Amniotic stem cell (primary cell): ENCODE results near the gene CCDC7.
"Not testable (repeated sequence)": the region's sequence is repeated elsewhere in the genome, so short reads cannot be mapped to it uniquely, and the experiment has no call there.

Experiments
- DNase-seq: peaks from one replicate; lab custom pipeline; 2025; lab: John Stamatoyannopoulos, UW

CCDC7 gene

GRCh38 chr10:32562695-32563094, 116.8 kb downstream of the CCDC7 start:
- not testable (repeated sequence) for DNase-seq

- no peak for DNase-seq
Measured at GRCh38 chr10:32577448-32577847, 131.5 kb downstream of the CCDC7 start.

- no peak for DNase-seq
Measured at GRCh38 chr10:32582946-32583345, 137.0 kb downstream of the CCDC7 start.

- not testable (repeated sequence) for DNase-seq
Measured at GRCh38 chr10:32598022-32598421, 152.1 kb downstream of the CCDC7 start.

- DNase-seq, result no peak
Measured at GRCh38 chr10:32600317-32600716, 154.4 kb downstream of the CCDC7 start.

GRCh38 chr10:32601562-32601961, 155.6 kb downstream of the CCDC7 start:
- DNase-seq, result not testable (repeated sequence)

- no peak for DNase-seq
Measured at GRCh38 chr10:32605787-32606186, 159.8 kb downstream of the CCDC7 start.

GRCh38 chr10:32610543-32610942, 164.6 kb downstream of the CCDC7 start:
- DNase-seq, result not testable (repeated sequence)

GRCh38 chr10:32616438-32616837, 170.5 kb downstream of the CCDC7 start:
- no peak for DNase-seq

GRCh38 chr10:32618482-32618881, 172.5 kb downstream of the CCDC7 start:
- no peak for DNase-seq

GRCh38 chr10:32621969-32622368, 176.0 kb downstream of the CCDC7 start:
- DNase-seq, result no peak

- DNase-seq, result no peak
Measured at GRCh38 chr10:32622409-32622808, 176.5 kb downstream of the CCDC7 start.

GRCh38 chr10:32627183-32627582, 181.2 kb downstream of the CCDC7 start:
- no peak for DNase-seq

GRCh38 chr10:32629910-32630309, 184.0 kb downstream of the CCDC7 start:
- DNase-seq, result no peak

- DNase-seq, result no peak
Measured at GRCh38 chr10:32646535-32646934, 200.6 kb downstream of the CCDC7 start.

GRCh38 chr10:32650246-32650655, 204.3 kb downstream of the CCDC7 start:
- no peak for DNase-seq

GRCh38 chr10:32657430-32657829, 211.5 kb downstream of the CCDC7 start:
- not testable (repeated sequence) for DNase-seq

GRCh38 chr10:32661346-32661745, 215.4 kb downstream of the CCDC7 start:
- DNase-seq, result no peak

- DNase-seq, result no peak
Measured at GRCh38 chr10:32680803-32681557, 235.0 kb downstream of the CCDC7 start.

- DNase-seq, result no peak
Measured at GRCh38 chr10:32684291-32684690, 238.4 kb downstream of the CCDC7 start.

- no peak for DNase-seq
Measured at GRCh38 chr10:32687116-32687515, 241.2 kb downstream of the CCDC7 start.

- no peak for DNase-seq
Measured at GRCh38 chr10:32687546-32687945, 241.6 kb downstream of the CCDC7 start.

- no peak for DNase-seq
Measured at GRCh38 chr10:32692174-32692573, 246.2 kb downstream of the CCDC7 start.

- DNase-seq, result no peak
Measured at GRCh38 chr10:32693441-32693979, 247.6 kb downstream of the CCDC7 start.
